NCI-H2196 treated with DMSO at 0.1 percent for 48 hours (cell line): ENCODE results near the gene RPL39L.
"Not testable (repeated sequence)": the region's sequence is repeated elsewhere in the genome, so short reads cannot be mapped to it uniquely, and the experiment has no call there.

Experiments used
- DNase-seq: peaks from one replicate; lab custom pipeline; 2025; ENCODE audit not compliant: unreplicated experiment; lab: John Stamatoyannopoulos, UW

Gene RPL39L

DNA sequence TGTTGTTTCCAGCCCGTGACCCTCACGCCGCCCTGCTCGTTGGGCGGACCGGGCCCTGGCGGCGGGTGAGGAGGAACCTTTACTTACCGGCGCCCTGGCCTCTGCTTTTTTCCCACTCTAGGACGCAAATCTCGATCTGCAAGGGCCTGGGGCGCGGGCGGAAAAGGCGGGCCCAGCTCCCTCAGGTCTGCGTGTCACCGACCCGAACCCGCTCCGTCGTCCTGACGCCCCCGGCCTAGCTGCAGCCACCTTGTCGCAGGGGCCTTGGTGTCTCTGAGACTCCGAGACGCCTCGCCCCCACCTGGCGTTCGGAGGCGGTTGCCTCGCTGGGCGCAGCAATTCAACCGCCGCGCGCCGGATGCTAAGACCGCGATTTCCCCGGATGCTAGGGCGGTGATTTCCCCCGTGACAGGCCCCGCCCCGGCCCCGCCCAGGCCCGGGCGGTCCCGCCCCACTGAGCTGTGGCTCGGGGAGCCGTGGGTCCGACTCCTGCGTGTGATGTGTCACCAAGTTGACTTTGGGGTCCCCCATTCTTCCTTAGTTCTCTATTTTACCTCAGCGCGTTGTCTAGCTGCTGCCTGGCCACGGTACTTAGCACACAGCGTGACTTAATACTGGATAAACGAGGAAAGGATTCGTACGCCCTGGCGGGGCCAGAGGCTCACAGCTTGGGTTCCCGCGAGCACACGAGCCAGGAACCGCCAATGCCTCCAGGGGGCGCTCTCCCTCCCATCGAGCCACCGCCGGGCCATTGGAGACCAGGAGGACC, at the start of gene RPL39L:
Gene RPL39L, minus strand, starts transcription at position 371 of the 769 bp plus-strand sequence. CDS start 18,196 bp downstream, outside the sequence.
- DNase-seq = no peak

DNA sequence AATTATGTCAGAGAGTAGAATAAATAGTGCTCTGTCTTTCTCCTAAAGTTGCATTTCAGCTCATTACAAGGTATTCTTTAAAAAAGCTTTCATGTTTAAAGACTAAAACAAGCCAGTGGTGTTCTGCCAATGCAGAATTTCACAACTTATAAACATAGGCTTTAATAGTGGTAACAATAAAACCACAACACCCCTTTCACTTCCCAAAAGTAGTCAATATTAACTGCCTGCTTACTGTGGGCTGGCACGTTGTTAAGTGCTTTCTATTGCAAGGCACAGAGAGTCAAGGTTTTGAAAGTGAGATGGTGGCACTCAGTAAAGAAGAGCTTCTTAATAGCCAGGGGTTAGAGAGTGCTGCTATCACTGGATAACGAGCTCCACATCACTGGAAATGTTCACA, 49.6 kb upstream of the RPL39L start:
- no peak for DNase-seq

DNA sequence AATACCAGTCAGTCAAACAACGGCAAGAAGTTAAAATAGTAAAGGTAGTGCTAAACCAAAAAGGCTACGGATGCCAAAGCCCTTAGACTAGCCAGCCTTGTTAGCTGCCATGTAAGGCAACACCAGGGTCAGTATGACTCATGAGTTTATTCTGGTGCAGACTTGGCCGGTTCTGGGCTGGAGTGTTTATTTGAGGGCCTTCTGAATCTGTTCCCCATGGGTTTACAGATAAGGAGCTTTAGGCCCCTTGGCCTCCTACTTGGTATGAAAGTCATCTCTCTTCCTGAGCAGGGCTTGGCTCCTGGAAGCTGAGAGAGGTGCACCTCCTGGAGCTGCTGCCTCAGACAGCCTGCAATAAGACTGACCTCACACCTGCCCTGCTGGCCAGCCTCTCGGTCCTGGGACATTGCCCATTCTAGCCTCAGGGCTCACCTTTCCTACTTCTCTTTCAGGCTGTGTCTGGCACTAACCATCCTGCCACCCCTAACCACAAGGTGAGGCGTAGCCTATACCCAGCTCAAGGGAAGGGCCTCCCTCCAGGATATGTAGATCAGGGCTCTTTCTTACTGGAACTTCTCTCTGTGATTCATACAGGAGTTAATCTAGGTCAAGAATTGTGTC, 47.6 kb upstream of the RPL39L start:
- DNase-seq = peak; percentile 94

- no peak for DNase-seq
Measured at GRCh38 chr3:187186375-187186774, 47.1 kb upstream of the RPL39L start.

GRCh38 chr3:187185759-187186158, 46.5 kb upstream of the RPL39L start:
- DNase-seq = no peak

DNA sequence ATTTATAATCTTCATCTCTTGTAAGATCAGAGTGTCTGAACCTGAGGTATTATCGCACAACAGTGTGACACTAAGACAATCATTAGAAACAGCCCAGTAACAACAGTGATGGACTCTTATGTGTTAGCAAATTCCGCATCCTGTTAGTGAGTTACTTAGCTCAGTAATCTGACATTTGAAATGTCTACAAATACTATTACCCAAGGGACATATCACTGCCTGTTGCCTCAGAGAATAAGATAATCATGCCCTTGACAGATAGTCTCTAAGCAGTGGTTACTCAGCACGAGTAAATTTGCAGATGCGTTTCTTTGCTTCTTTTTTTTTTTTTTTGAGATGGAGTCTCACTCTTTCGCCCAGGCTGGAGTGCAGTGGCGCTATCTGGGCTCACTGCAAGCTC, 44.6 kb upstream of the RPL39L start:
- DNase-seq = no peak

- DNase-seq = no peak
Measured at GRCh38 chr3:187183210-187183862, 44.0 kb upstream of the RPL39L start.

DNA sequence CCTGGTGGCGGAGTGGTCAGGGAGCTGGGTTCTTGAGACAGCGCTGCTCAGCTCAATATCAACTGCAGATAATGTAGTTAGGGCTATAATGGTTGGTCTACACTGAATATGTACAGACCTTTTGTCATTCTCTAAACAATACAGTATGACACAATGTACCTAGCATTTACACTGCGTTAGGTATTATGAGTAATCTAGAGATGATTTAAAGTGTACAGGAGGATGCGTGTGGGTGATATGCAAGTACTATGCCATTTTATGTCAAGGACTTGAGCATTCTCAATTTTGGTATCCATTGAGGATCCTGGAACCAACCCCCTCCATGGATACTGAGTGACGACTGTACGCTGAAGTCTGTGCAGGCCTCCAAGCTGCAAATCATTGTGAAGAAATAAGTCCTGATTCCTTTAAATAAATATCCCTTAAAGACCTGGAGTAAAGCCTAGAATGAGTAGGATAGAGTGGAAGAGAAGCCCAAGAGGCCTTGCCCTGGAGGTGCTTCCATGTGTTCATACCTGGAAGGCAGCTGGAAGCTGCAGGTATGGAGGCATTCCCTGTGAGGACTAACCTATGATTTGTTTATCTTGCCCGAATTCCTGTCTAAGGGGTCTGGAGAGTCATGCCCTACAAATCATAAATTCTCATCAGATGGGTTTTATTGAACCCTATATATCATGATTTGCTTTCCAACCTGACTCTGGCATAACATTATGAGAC, 42.3 kb upstream of the RPL39L start:
- DNase-seq = no peak

- no peak for DNase-seq
Measured at GRCh38 chr3:187172929-187173328, 33.6 kb upstream of the RPL39L start.

DNA sequence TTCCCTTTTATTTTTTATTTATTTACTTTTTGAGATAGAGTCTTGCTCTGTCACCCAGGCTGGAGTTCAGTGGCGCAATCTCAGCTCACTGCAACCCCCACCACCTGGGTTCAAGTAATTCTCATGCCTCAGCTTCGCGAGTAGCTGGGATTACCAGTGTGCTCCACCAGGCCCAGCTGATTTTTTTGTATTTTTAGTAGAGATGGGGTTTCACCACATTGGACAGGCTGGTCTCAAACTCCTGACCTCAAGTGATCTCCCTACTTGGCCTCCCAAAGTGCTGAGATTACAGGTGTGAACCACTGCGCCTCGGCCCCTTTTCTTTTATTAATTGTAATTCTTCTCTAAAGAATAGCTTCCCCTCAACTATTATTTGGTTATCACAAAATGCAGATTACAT, 31.6 kb upstream of the RPL39L start:
- DNase-seq = not testable (repeated sequence)

DNA sequence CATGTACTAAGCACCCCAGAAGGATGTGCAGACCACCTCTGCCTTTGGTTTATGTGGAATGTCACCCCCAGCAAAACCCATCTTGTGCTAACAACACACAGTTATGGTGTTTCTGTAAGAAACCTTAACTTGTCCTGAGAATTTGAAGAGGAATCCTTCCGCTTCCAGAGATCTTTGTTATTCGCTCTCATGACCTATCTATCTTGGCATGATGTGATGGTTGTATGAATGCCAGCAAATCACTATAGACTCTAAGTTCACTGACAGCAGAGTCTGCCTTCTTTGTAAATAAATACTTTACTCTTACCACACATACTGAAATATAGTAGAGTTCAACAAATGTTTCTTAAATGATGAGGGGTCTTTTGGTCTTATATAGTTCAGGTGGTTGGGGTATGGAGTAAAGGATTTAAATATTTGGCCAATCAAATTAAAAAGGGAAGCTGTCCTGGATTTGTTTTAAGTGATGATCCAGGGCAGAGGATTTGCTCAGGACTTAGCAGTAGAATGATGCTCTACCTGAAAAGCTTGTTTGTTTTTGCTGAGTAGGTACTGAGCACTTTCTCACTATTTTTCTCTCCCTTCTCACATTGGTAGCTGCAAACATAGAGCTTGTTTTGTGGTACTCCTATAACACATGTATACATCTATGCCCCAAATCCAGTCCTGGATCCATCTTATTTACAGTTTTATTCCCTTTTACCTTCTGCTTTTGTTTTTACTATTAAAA, 30.1 kb upstream of the RPL39L start:
- no peak for DNase-seq

DNA sequence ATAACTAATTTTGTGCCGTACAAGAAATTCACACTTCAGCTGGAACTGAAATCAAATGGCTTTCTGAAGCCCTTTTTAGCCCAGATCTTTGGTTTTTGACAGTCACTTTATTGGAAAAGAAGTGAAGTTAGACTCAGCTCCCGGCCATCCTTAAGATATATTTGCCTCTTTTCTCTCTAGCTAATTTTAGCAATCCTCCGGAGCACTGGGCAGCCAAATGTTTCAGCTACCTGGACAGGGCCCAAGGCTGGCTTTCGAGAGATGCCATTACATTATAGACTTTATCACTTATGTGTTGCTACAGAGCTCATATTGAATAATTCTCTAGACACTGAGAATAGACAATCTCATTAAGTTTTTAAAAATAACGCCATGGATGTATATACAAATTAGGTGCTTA, 28.5 kb upstream of the RPL39L start:
- DNase-seq = no peak

DNA sequence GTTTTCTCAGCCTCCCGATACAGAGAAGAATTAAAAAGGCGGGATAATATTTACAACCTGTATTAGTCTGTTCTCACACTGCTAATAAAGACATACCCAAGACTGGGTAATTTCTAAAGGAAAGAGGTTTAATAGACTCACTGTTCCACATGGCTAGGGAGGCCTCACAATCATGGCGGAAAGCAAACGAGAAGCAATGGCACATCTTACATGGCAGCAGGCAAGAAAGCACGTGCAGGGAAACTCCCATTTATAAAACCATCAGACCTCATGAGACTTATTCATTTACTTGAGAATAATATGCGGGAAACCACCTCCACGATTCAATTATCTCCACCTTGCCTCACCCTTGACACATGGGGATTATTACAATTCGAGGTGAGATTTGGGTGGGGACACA, 27.5 kb upstream of the RPL39L start:
- DNase-seq = no peak

DNA sequence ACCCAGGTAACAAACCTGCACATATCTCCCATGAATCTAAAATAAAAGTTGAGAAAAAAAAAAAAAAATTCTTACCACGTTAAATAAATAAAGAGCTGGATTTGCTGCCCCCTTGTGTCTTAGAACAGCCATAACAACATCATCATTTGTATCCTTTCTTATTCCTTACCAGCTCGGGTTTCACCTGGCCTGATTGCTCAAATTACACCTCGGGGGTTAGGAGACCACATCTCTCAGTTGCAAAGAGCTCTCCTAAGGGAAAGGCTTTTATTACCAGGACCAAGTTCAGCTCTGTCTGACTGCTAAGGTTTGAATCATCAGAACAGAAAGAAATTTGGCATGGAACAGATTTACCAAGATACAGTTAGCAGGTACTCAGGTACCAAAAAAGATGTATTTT, 25.8 kb upstream of the RPL39L start:
- DNase-seq = peak; percentile 95

DNA sequence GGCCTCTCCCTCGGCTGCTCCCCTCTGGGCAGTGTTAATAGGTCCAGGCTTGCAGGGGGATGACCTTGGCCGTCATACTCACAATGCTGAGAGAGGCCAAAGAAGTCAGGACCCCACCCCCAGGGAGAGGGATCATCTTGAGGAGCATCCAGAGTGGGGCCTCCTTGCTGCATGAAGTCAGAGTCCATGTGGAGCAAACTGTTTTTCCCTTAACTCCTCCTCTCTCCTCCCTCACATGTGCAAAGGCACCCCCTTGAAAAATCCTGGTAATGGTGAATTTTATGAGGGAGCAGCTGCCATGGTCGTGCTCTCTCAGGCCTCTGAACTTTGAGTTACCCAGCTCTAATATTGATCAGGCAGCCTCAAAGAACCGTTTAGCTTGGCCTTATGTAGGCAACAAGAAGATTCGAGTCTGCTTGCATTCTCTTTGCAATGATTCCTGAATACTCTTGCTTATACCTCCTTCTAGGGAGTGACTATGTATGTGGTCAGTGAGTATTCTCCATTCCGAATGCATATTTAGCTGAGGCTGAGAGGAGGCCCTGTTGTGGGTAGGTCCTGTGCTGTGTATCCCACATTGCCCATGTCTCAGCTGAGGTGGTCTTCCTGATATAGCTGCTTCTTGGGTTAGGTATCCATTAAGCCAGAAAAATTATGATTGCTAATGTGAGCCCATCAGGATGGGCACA, 23.1 kb upstream of the RPL39L start:
- no peak for DNase-seq

DNA sequence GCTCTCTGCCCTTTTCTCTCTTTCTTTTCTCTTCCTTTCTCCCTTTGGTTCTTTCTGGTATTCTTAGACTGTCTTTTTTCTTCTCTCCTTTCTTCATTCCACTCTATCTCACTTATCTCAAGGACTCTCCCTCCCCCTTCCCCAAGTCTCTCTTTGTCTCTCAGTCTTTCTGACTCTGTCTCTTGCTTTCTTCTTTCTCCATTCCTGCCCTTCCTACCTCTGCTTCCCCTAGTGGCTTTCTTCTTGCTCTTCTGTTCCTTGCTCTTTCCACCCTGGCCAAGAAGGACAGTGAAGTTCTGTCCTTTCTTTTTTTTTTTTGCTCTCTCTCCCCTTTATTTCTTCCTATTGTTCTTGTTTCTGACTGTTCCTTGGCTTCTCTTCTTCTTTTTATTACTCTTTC, 22.3 kb upstream of the RPL39L start:
- DNase-seq = no peak

- DNase-seq = no peak
Measured at GRCh38 chr3:187150599-187150998, 11.3 kb upstream of the RPL39L start.

- no peak for DNase-seq
Measured at GRCh38 chr3:187150186-187150585, 10.9 kb upstream of the RPL39L start.

- no peak for DNase-seq
Measured at GRCh38 chr3:187146389-187146788, 7.1 kb upstream of the RPL39L start.

DNA sequence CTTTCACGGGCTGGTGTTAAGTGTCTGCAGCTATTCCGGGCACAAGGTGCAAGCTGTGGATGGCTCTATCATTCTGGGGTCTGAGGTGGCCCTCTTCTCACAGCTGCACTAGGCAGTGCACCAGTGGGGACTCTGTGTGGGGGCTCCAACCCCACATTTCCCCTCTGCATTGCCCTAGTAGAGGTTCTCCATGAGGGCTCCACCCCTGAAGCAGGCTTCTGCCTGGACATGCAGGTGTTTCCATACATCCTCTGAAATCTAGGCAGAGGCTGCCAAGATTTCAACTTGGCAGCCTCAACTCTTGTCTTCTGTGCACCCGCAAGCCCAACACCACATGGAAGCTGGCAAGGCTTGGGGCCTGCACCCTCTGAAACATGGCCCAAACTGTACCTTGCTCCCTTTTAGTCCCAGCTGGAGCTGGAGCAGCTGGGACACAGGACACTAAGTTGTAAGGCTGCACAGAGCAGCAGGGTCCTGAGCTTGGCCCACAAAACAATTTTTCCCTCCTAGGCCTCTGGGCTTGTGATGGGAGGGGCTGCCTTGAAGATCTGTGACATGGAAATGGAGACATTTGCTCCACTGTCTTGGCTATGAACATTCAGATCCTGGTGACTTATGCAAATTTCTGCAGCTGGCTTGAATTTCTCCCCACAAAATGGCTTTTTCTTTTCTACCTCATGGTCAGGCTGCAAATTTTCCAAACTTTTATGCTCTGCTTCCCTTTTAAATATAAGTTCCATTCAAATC, 6.0 kb upstream of the RPL39L start:
- no peak for DNase-seq
